Panc1 (cell line): Measurements from ENCODE around the gene TBX1. TPM values are rescaled to one million over a fixed set of nuclear protein-coding genes. Genes with fewer than 3 reads are reported as not detected.
A peak's percentile ranks its signal among the peaks of the same experiment; 100 is the strongest.

Experiments
- ATAC-seq: fragments of 200-7000 bp; cut with Tn5 transposase; 2 replicates; pipeline ENCODE4 v1.9.1; 2020; ENCODE audit warnings: mild to moderate bottlenecking, moderate library complexity
- BruUV-seq: library from RNA; stranded (reverse); fragments of 400-500 nt; replicated peaks from 2 replicates; lab custom pipeline; 2021; lab: Mats Ljungman, UMichigan
- CTCF ChIA-PET: fragments of 300-600 bp; sonication (Branson Sonifier 250); formaldehyde crosslinking; loops from one replicate; lab custom pipeline; 2022; ENCODE audit warnings: antibody characterized with exemption; lab: Charles Lee
- POLR2A ChIA-PET: fragments of 300-600 bp; sonication (Branson Sonifier 250); formaldehyde crosslinking; loops from one replicate; lab custom pipeline; 2022; ENCODE audit warnings: antibody characterized with exemption; lab: Charles Lee
- DNase-seq: peaks from one replicate; pipeline ENCODE4 v3.0.0-alpha.2; 2010; ENCODE audit warnings: low read depth, low spot score
- H3K27ac ChIP-seq: 2 replicates; pipeline ENCODE4 v1.5.1; 2011; ENCODE audit warnings: mild to moderate bottlenecking, low read length, inconsistent platforms
- H3K27me3 ChIP-seq: fragments of 200-500 bp; sonication (Bioruptor generic); 2 replicates; pipeline ENCODE4 v1.6.0; 2014; ENCODE audit warnings: low read length, inconsistent platforms; ENCODE audit not compliant: control insufficient read depth, insufficient read depth
- H3K36me3 ChIP-seq: fragments of 200-500 bp; sonication (Bioruptor generic); 2 replicates; pipeline ENCODE4 v1.5.1; 2014; ENCODE audit warnings: inconsistent platforms, mild to moderate bottlenecking, low read length, moderate library complexity; ENCODE audit not compliant: control insufficient read depth, insufficient read depth
- H3K4me1 ChIP-seq: 2 replicates; pipeline ENCODE4 v1.5.1; 2011; ENCODE audit warnings: inconsistent platforms, mild to moderate bottlenecking, low read length, moderate library complexity; ENCODE audit not compliant: control insufficient read depth, insufficient read depth
- H3K4me3 ChIP-seq, 2 experiments: 2 replicates each; pipeline ENCODE4 v1.5.1; 2011 to 2012; ENCODE audit warnings: low read depth in 2 of 2, low read length in 2 of 2, mild to moderate bottlenecking in 2 of 2, inconsistent platforms in 1 of 2, moderate library complexity in 1 of 2
- H3K9me3 ChIP-seq: fragments of 200-500 bp; sonication (Bioruptor generic); 2 replicates; pipeline ENCODE4 v1.5.1; 2014; ENCODE audit warnings: low read depth, mild to moderate bottlenecking, inconsistent platforms, low read length, moderate library complexity; ENCODE audit not compliant: control insufficient read depth, insufficient read depth
- POLR2AphosphoS5 ChIP-seq: IDR thresholded peaks from 2 replicates; pipeline ENCODE4 v1.6.1; 2012; ENCODE audit warnings: mild to moderate bottlenecking, low read depth, low read length, moderate library complexity
- REST ChIP-seq, 2 experiments: IDR thresholded peaks; 2 replicates each; pipeline ENCODE4 v1.6.1; 2011 to 2012; ENCODE audit warnings: low read depth in 2 of 2, control low read depth in 1 of 2, low read length in 1 of 2, mild to moderate bottlenecking in 1 of 2, moderate library complexity in 1 of 2; ENCODE audit not compliant: insufficient read depth in 1 of 2
- SIN3A ChIP-seq: IDR thresholded peaks from 2 replicates; pipeline ENCODE4 v1.6.1; 2012; ENCODE audit warnings: low read depth, mild to moderate bottlenecking, low read length, moderate library complexity, borderline replicate concordance; ENCODE audit not compliant: insufficient read depth
- TCF7L2 ChIP-seq: IDR thresholded peaks from 2 replicates; pipeline ENCODE4 v1.6.1; 2011; ENCODE audit warnings: mild to moderate bottlenecking, low read depth, low read length, inconsistent platforms
- in situ Hi-C: cut with HindIII; loops from 2 replicates; pipeline ENCODE4 v1.10.0; 2016; ENCODE audit warnings: low sequenced_read_pairs, low pct_unique_long_range_greater_than_20kb
- intact Hi-C: fragments of 100-400 bp; cut with micrococcal nuclease; formaldehyde crosslinking; loops from one replicate; pipeline ENCODE4 v1.10.0; 2022; ENCODE audit not compliant: unreplicated experiment
- total RNA-seq: library from RNA; stranded (reverse); gene quantifications from one replicate; pipeline ENCODE4 v1.2.1, GENCODE V29; 2021; ENCODE audit not compliant: unreplicated experiment
- TF ChIP-seq, protein P1 (sequence below): fragments of 450-650 bp; IDR thresholded peaks from 2 replicates; pipeline ENCODE4 v1.5.1; 2017; ENCODE audit warnings: mild to moderate bottlenecking

TBX1 gene
- total RNA-seq, 1 experiment from 2014 or later: 91.7 TPM

GRCh38 chr22:19764299-19764593 lies 3.7 kb downstream of the TBX1 start:
- DNase-seq (no peak), ATAC-seq (no peak)
- no peaks in the 10 kb centered on the region for H3K9me3 ChIP-seq
- ChIA-PET CTCF (interaction anchor here (0.5 kb wide), 1 partner anchor 437 kb away, joined by 8 read pairs; no protein-coding TSS in a partner anchor), POLR2A (no interaction called here)
- intact Hi-C loops (no loop called here), in situ Hi-C loops (no loop called here)
- no TSS peak for BruUV-seq
- peak overlapping the region; percentile 76; the same call in 1 of the 2 replicates for H3K27ac ChIP-seq
- no peak overlapping the region for H3K4me3 ChIP-seq
- H3K4me1 ChIP-seq: peaks cover 20% of the 10 kb centered on the region
- H3K27me3 ChIP-seq: no peaks in the 10 kb centered on the region
- no peak for TF ChIP-seq TCF7L2
- no peak for TF ChIP-seq SIN3A
- no peak for TF ChIP-seq REST (IDR thresholded peaks at IDR 0.05; ENCODE audit: insufficient read depth in 1 of 2, low read depth in 2 of 2, low read length in 1 of 2)
- no peak for TF ChIP-seq POLR2AphosphoS5
- TF ChIP-seq, protein P1, sequence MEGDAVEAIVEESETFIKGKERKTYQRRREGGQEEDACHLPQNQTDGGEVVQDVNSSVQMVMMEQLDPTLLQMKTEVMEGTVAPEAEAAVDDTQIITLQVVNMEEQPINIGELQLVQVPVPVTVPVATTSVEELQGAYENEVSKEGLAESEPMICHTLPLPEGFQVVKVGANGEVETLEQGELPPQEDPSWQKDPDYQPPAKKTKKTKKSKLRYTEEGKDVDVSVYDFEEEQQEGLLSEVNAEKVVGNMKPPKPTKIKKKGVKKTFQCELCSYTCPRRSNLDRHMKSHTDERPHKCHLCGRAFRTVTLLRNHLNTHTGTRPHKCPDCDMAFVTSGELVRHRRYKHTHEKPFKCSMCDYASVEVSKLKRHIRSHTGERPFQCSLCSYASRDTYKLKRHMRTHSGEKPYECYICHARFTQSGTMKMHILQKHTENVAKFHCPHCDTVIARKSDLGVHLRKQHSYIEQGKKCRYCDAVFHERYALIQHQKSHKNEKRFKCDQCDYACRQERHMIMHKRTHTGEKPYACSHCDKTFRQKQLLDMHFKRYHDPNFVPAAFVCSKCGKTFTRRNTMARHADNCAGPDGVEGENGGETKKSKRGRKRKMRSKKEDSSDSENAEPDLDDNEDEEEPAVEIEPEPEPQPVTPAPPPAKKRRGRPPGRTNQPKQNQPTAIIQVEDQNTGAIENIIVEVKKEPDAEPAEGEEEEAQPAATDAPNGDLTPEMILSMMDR: no peak
- H3K36me3 ChIP-seq: no peaks in the 10 kb centered on the region; the same call in 1 of the 2 replicates

- intact Hi-C loops: no loop called here
- H3K36me3 ChIP-seq: no peaks in the 10 kb centered on the region; the same call in 1 of the 2 replicates
- H3K27me3 ChIP-seq: no peaks in the 10 kb centered on the region
- ChIA-PET POLR2A (no interaction called here), CTCF (interaction anchor here (0.5 kb wide), 1 partner anchor 438 kb away, joined by 8 read pairs; no protein-coding TSS in a partner anchor)
- no TSS peak for BruUV-seq
- H3K4me1 ChIP-seq: peaks cover 20% of the 10 kb centered on the region
- DNase-seq (no peak), ATAC-seq (no peak)
- no peak overlapping the region for H3K4me3 ChIP-seq
- peak overlapping the region; percentile 76 for H3K27ac ChIP-seq
- no peaks in the 10 kb centered on the region for H3K9me3 ChIP-seq
- in situ Hi-C loops: no loop called here
- TF ChIP-seq SIN3A: no peak
- no peak for TF ChIP-seq POLR2AphosphoS5
- TF ChIP-seq REST (IDR thresholded peaks at IDR 0.05; ENCODE audit: insufficient read depth in 1 of 2, low read depth in 2 of 2, low read length in 1 of 2): no peak
- TF ChIP-seq, protein P1: no peak
- TF ChIP-seq TCF7L2: no peak
Measured at GRCh38 chr22:19764636-19765476, 4.3 kb downstream of the TBX1 start.
